ENCODE data around the gene BCL2L15. TPM values are rescaled to one million over a fixed set of nuclear protein-coding genes. Genes with fewer than 3 reads are reported as not detected.

BCL2L15 gene
- total and polyA plus RNA-seq, 2 of the 13 experiments (the other 11 are each of a cell fraction or from before 2014, with no cell fraction given), result 0.03 to 0.27 TPM

DNA sequence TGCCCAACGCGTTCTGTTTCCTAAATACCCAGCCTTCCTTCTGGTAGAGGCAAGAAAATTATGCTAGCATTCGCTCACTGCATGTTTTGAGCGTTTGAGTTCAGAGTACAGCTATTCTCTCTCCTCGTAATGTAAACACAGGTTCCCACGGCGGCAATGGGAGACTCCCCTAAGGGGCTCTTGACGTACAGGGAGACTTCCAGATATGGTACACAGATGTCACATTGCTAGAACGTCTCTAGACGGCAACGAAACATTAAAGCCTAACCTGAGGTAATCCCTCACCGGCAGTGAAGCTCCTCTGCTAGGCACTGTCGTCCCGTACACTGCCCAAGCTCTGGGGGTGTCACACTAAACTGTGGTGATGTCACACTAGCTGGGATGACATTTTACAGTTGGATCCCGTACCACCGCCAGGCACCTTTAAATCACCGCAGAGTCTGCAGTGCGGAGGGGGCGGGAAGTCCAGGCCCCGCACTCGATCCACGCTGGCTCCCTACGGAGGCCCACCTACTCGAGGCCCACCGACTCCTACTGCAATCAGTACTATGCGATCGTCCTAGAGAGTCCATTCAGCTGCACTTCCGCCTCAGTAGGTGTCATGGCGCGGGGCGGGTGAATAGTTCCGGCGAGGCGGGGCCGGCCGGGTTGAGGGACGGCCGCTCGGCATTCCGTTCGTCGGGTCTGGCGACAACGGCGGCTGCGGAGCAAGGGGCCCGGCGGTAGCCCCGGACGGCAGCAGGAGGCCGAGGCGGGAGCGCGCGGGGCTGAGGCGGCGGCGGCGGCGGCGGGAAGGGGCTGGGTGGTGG, 41.8 kb upstream of the BCL2L15 start, which contains the start of gene HIPK1 (continued):
- TF ChIP-seq DZIP1 (CRISPR knock-in tag; IDR thresholded peaks at IDR 0.05), result no peak
- no peak for TF ChIP-seq EHMT2 (IDR thresholded peaks at IDR 0.05; ENCODE audit: borderline replicate concordance, low read depth, low read length)
- TF ChIP-seq ZNF570 (CRISPR knock-in tag; IDR thresholded peaks at IDR 0.05; ENCODE audit: borderline replicate concordance), result no peak
- TF ChIP-seq ZC3H13 (CRISPR knock-in tag; IDR thresholded peaks at IDR 0.05), result no peak; the same call in none of the 2 replicates
- peak; percentile 85 for TF ChIP-seq SPEN (CRISPR knock-in tag; IDR thresholded peaks at IDR 0.05; ENCODE audit: low read depth)
- TF ChIP-seq, protein P1, sequence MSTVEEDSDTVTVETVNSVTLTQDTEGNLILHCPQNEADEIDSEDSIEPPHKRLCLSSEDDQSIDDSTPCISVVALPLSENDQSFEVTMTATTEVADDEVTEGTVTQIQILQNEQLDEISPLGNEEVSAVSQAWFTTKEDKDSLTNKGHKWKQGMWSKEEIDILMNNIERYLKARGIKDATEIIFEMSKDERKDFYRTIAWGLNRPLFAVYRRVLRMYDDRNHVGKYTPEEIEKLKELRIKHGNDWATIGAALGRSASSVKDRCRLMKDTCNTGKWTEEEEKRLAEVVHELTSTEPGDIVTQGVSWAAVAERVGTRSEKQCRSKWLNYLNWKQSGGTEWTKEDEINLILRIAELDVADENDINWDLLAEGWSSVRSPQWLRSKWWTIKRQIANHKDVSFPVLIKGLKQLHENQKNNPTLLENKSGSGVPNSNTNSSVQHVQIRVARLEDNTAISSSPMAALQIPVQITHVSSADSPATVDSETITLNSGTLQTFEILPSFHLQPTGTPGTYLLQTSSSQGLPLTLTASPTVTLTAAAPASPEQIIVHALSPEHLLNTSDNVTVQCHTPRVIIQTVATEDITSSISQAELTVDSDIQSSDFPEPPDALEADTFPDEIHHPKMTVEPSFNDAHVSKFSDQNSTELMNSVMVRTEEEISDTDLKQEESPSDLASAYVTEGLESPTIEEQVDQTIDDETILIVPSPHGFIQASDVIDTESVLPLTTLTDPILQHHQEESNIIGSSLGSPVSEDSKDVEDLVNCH (CRISPR knock-in tag; IDR thresholded peaks at IDR 0.05), result no peak
- TF ChIP-seq ZNF343 (CRISPR knock-in tag; IDR thresholded peaks at IDR 0.05), result peak; percentile 38; the same call in 1 of the 2 replicates
- no peak for TF ChIP-seq TP53 (CRISPR knock-in tag; conservative IDR thresholded peaks at IDR 0.05)
- TF ChIP-seq ZNF850 (CRISPR knock-in tag; conservative IDR thresholded peaks at IDR 0.05), result no peak
- peak; percentile 52 for TF ChIP-seq GATAD2A (CRISPR knock-in tag; IDR thresholded peaks at IDR 0.05)
- TF ChIP-seq KDM2A (CRISPR knock-in tag; IDR thresholded peaks at IDR 0.05; ENCODE audit: borderline replicate concordance, low read depth), result peak; percentile 89
- TF ChIP-seq, protein P2, sequence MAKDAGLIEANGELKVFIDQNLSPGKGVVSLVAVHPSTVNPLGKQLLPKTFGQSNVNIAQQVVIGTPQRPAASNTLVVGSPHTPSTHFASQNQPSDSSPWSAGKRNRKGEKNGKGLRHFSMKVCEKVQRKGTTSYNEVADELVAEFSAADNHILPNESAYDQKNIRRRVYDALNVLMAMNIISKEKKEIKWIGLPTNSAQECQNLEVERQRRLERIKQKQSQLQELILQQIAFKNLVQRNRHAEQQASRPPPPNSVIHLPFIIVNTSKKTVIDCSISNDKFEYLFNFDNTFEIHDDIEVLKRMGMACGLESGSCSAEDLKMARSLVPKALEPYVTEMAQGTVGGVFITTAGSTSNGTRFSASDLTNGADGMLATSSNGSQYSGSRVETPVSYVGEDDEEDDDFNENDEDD (CRISPR knock-in tag; IDR thresholded peaks at IDR 0.05; ENCODE audit: borderline replicate concordance), result peak; percentile 66; the same call in 1 of the 2 replicates
- TF ChIP-seq, protein P3, sequence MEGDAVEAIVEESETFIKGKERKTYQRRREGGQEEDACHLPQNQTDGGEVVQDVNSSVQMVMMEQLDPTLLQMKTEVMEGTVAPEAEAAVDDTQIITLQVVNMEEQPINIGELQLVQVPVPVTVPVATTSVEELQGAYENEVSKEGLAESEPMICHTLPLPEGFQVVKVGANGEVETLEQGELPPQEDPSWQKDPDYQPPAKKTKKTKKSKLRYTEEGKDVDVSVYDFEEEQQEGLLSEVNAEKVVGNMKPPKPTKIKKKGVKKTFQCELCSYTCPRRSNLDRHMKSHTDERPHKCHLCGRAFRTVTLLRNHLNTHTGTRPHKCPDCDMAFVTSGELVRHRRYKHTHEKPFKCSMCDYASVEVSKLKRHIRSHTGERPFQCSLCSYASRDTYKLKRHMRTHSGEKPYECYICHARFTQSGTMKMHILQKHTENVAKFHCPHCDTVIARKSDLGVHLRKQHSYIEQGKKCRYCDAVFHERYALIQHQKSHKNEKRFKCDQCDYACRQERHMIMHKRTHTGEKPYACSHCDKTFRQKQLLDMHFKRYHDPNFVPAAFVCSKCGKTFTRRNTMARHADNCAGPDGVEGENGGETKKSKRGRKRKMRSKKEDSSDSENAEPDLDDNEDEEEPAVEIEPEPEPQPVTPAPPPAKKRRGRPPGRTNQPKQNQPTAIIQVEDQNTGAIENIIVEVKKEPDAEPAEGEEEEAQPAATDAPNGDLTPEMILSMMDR (CRISPR knock-in tag; IDR thresholded peaks at IDR 0.05), result no peak
- TF ChIP-seq, protein P4, sequence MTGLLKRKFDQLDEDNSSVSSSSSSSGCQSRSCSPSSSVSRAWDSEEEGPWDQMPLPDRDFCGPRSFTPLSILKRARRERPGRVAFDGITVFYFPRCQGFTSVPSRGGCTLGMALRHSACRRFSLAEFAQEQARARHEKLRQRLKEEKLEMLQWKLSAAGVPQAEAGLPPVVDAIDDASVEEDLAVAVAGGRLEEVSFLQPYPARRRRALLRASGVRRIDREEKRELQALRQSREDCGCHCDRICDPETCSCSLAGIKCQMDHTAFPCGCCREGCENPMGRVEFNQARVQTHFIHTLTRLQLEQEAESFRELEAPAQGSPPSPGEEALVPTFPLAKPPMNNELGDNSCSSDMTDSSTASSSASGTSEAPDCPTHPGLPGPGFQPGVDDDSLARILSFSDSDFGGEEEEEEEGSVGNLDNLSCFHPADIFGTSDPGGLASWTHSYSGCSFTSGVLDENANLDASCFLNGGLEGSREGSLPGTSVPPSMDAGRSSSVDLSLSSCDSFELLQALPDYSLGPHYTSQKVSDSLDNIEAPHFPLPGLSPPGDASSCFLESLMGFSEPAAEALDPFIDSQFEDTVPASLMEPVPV (CRISPR knock-in tag; IDR thresholded peaks at IDR 0.05), result peak; percentile 69; the same call in 1 of the 2 replicates
- TF ChIP-seq ZNF747 (CRISPR knock-in tag; IDR thresholded peaks at IDR 0.05; ENCODE audit: borderline replicate concordance), result 0 out of 2 replicates have a peak, but pooled peaks have one; percentile 31
- TF ChIP-seq RCOR2 (CRISPR knock-in tag; IDR thresholded peaks at IDR 0.05), result 0 out of 2 replicates have a peak, but pooled peaks have one; percentile 32
- TF ChIP-seq DMAP1 (CRISPR knock-in tag; IDR thresholded peaks at IDR 0.05), result peak; percentile 54; the same call in 1 of the 2 replicates
- TF ChIP-seq RORA (CRISPR knock-in tag; IDR thresholded peaks at IDR 0.05), result no peak
- TF ChIP-seq RAD51 (IDR thresholded peaks at IDR 0.05; ENCODE audit: borderline replicate concordance), result no peak
- TF ChIP-seq KLF13 (CRISPR knock-in tag; IDR thresholded peaks at IDR 0.05), result 0 out of 2 replicates have a peak, but pooled peaks have one; percentile 52

Data from HepG2 (cell line).